Prostate gland (tissue), 2 donors: Measurements from ENCODE around the gene DLST.

Source experiments
- CTCF ChIP-seq, 4 experiments: fragments of 200-600 bp in 2 of 4; fragments of 450-650 bp in 2 of 4; sonication (generic) in 2 of 4; IDR thresholded peaks; 1 replicate in 3 of 4; 2 replicates in 1 of 4; pipeline ENCODE4 v1.5.1; 2016 to 2019; ENCODE audit warnings: antibody characterized with exemption in 4 of 4, mild to moderate bottlenecking in 2 of 4, moderate library complexity in 2 of 4
- POLR2AphosphoS5 ChIP-seq: sonication (generic); formaldehyde crosslinking; IDR thresholded peaks from one replicate; pipeline ENCODE4 v1.6.1; 2017; ENCODE audit warnings: antibody characterized with exemption

- no peak for TF ChIP-seq CTCF (IDR thresholded peaks at IDR 0.05)
- TF ChIP-seq POLR2AphosphoS5, result no peak
Measured at GRCh38 chr14:74868739-74869138, 13.0 kb upstream of the DLST start.
